K562 (cell line): ENCODE results near the gene RTBDN. TPM values are rescaled to one million over a fixed set of nuclear protein-coding genes. Genes with fewer than 3 reads are reported as not detected.

ENCODE experiments used
- ATAC-seq: fragments of 200-7000 bp; cut with Tn5 transposase; 3 replicates; pipeline ENCODE4 v1.9.1; 2020; ENCODE audit warnings: moderate library complexity
- BruUV-seq: library from RNA; stranded (reverse); fragments of 400-500 nt; replicated peaks from 2 replicates; lab custom pipeline; 2021; lab: Mats Ljungman, UMichigan
- CTCF ChIA-PET: fragments of 300-600 bp; formaldehyde crosslinking; extraction: SDS; loops from one replicate; lab custom pipeline; 2021; ENCODE audit warnings: low intra/inter-chr PET ratio; lab: Yijun Ruan, JAX
- POLR2A ChIA-PET: fragments of 300-600, 350-650 bp; sonication (Branson Sonifier 250); formaldehyde crosslinking; extraction: SDS; loops from one replicate; lab custom pipeline; 2021; ENCODE audit warnings: antibody characterized with exemption, inconsistent platforms; lab: Yijun Ruan, JAX
- DNase-seq, 4 experiments: peaks; one replicate each; pipeline versions ENCODE4 v3.0.0 to v3.0.0-alpha.2; 2011 to 2018; ENCODE audit warnings: low spot score in 3 of 4, mixed read lengths in 3 of 4; ENCODE audit errors: extremely low read depth in 1 of 4
- FAIRE-seq: peaks from 2 replicates; lab custom pipeline; 2011; peaks lifted over from hg19 to GRCh38; lab: Jason Lieb, UNC
- H2AFZ ChIP-seq: 2 replicates; pipeline ENCODE4 v1.6.0; 2011; ENCODE audit warnings: low read depth, low read length, control low read depth, inconsistent platforms
- H3K27ac ChIP-seq: fragments of 200-600 bp; 3 replicates; pipeline ENCODE4 v1.8.0; 2011; ENCODE audit warnings: low read depth, mild to moderate bottlenecking, control low read depth, inconsistent platforms, low read length, moderate library complexity, mixed read lengths; ENCODE audit errors: extremely low read depth
- H3K27me3 ChIP-seq, 2 experiments: fragments of 300-600 bp in 1 of 2; 2 replicates in 1 of 2; 3 replicates in 1 of 2; pipeline versions ENCODE4 v1.6.0 to v1.8.0; 2011; ENCODE audit warnings: inconsistent platforms in 2 of 2, low read length in 2 of 2, mild to moderate bottlenecking in 1 of 2, mixed read lengths in 1 of 2, moderate library complexity in 1 of 2; ENCODE audit not compliant: control insufficient read depth in 2 of 2, insufficient read depth in 2 of 2
- H3K36me3 ChIP-seq: fragments of 300-600 bp; 3 replicates; pipeline ENCODE4 v1.8.0; 2011; ENCODE audit warnings: mild to moderate bottlenecking, low read length, inconsistent platforms; ENCODE audit not compliant: control insufficient read depth, insufficient read depth
- H3K4me1 ChIP-seq, 2 experiments: fragments of 200-600 bp in 1 of 2; replicated peaks in 1 of 2; 2 replicates in 1 of 2; 3 replicates in 1 of 2; pipeline versions ENCODE4 v1.5.1 to v1.8.0; 2011; ENCODE audit warnings: inconsistent platforms in 2 of 2, low read length in 2 of 2, mild to moderate bottlenecking in 1 of 2, mixed read lengths in 1 of 2, moderate library complexity in 1 of 2; ENCODE audit not compliant: control insufficient read depth in 2 of 2, insufficient read depth in 2 of 2
- H3K4me2 ChIP-seq: 2 replicates; pipeline ENCODE4 v1.6.1; 2011; ENCODE audit warnings: low read length, control low read depth, inconsistent platforms, mixed read lengths; ENCODE audit not compliant: insufficient read depth
- H3K4me3 ChIP-seq: fragments of 200-600 bp; sonication (generic), shearing (Covaris generic); 2 replicates; pipeline ENCODE4 v1.5.1; 2016; ENCODE audit warnings: control low read depth, inconsistent platforms
- H3K79me2 ChIP-seq: fragments of 200-600 bp; 3 replicates; pipeline ENCODE4 v1.8.0; 2011; ENCODE audit warnings: low read length, inconsistent platforms; ENCODE audit not compliant: control insufficient read depth, insufficient read depth
- H3K9ac ChIP-seq, 2 experiments: 2 replicates each; pipeline versions ENCODE4 v1.6.0 to v1.6.1; 2011; ENCODE audit warnings: low read depth in 2 of 2, low read length in 2 of 2, control low read depth in 1 of 2, inconsistent platforms in 1 of 2, mild to moderate bottlenecking in 1 of 2, mixed read lengths in 1 of 2; ENCODE audit not compliant: insufficient read depth in 1 of 2
- H3K9me1 ChIP-seq: one replicate; pipeline ENCODE4 v1.6.0; 2011; ENCODE audit warnings: inconsistent platforms, mild to moderate bottlenecking, low read length, moderate library complexity; ENCODE audit not compliant: control insufficient read depth, insufficient read depth
- H3K9me3 ChIP-seq: replicated peaks from 2 replicates; pipeline ENCODE4 v1.5.1; 2011; ENCODE audit warnings: low read depth, low read length, inconsistent platforms; ENCODE audit not compliant: control insufficient read depth, insufficient read depth
- H4K20me1 ChIP-seq: replicated peaks from 2 replicates; pipeline ENCODE4 v1.6.1; 2011; ENCODE audit warnings: low read length, inconsistent platforms, mixed read lengths; ENCODE audit not compliant: control insufficient read depth, insufficient read depth
- ZNF121 ChIP-seq: sonication (generic); formaldehyde crosslinking; conservative IDR thresholded peaks from 2 replicates; pipeline ENCODE4 v1.8.0; 2022; ENCODE audit warnings: missing genetic modification reagents
- WGBS: fragments of 100-300 bp; shearing (Covaris generic); methylation state at CpG from one replicate; pipeline ENCODE4 v1.1.6; 2016; ENCODE audit warnings: low coverage, mixed read lengths; ENCODE audit not compliant: insufficient coverage; ENCODE audit errors: missing lambda C conversion rate; 5-methylcytosine and 5-hydroxymethylcytosine counted together
- in situ Hi-C: fragments of 300-500 bp; cut with MboI; formaldehyde crosslinking; loops from 4 replicates; pipeline ENCODE4 v1.15.0; 2018; ENCODE audit warnings: inconsistent platforms, mixed read lengths
- intact Hi-C: fragments of 100-400 bp; cut with micrococcal nuclease; formaldehyde crosslinking; loops from 2 replicates; pipeline ENCODE4 v1.14.2; 2022
- polyA plus RNA-seq, 8 experiments: library from polyadenylated mRNA; depleted of rRNA in 4 of 8; stranded (reverse) in 5 of 8; unstranded in 3 of 8; fragments of >200 nt; fragmentation: Nextera tagmentation in 2 of 8; fragmentation: Illumina TruSeq in 1 of 8; extraction: Ambion mirVana in 2 of 8; extraction: Trizol in 1 of 8; gene quantifications; 2 replicates each; pipeline versions ENCODE4 v1.2.1 to v1.2.3, GENCODE V29; 2011 to 2014; ENCODE audit warnings: inconsistent platforms in 1 of 8, missing spikeins in 1 of 8
- total RNA-seq, 7 experiments: library from RNA; depleted of rRNA in 6 of 7; stranded (reverse); fragments of >200 nt in 6 of 7; fragmentation: Illumina TruSeq in 2 of 7; extraction: Trizol in 2 of 7; gene quantifications; 2 replicates each; pipeline versions ENCODE4 v1.2.1 to v1.2.3, GENCODE V29; 2011 to 2021; ENCODE audit warnings: low replicate concordance in 1 of 7
- TF ChIP-seq, protein P1 (sequence below): fragments of 250-450 bp; sonication (Bioruptor Pico); IDR thresholded peaks from 2 replicates; pipeline ENCODE4 v1.4.0; 2020

Gene RTBDN
- total and polyA plus RNA-seq, 9 of the 15 experiments (the other 6 are each of a cell fraction or from before 2014, with no cell fraction given): 0.20 to 2.3 (median 0.72) TPM; not detected in 1

DNA sequence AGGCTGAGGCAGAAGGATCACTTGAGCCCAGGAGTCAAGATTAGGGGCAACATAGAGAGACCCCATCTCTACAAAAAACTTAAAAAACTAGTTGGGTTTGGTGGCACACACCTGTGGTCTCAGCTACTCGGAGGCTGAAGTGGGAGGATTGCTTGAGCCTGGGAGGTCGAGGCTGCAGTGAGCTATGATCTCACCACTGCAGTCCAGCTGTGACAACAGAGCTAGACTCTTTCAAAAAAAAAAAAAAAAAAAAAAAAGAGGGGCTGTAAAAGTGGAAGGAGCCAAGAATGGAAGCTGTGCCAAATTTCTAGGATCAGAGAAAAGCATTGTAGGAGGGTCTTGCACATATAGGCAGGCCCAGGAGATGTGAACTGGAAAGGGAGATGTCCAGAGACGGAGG, 37.3 kb upstream of the RTBDN start:
- Histone ChIP-seq H3K27me3 (no peaks in the 10 kb centered on the region), H2AFZ (no peak overlapping the region), H3K4me3 (no peak overlapping the region), H3K4me2 (no peak overlapping the region), H3K36me3 (peaks cover 18% of the 10 kb centered on the region; the same call in 2 of the 3 replicates), H3K9me1 (no peaks in the 10 kb centered on the region), H4K20me1 (no peaks in the 10 kb centered on the region), H3K9me3 (peaks cover 2% of the 10 kb centered on the region; the same call in 1 of the 2 replicates), H3K9ac (no peak overlapping the region), H3K27ac (no peak overlapping the region), H3K4me1 (peaks cover 5 to 46% of the 10 kb centered on the region in 2 experiments; a peak in 4 of 5 replicates), H3K79me2 (no peaks in the 10 kb centered on the region)
- TF ChIP-seq, protein P1, sequence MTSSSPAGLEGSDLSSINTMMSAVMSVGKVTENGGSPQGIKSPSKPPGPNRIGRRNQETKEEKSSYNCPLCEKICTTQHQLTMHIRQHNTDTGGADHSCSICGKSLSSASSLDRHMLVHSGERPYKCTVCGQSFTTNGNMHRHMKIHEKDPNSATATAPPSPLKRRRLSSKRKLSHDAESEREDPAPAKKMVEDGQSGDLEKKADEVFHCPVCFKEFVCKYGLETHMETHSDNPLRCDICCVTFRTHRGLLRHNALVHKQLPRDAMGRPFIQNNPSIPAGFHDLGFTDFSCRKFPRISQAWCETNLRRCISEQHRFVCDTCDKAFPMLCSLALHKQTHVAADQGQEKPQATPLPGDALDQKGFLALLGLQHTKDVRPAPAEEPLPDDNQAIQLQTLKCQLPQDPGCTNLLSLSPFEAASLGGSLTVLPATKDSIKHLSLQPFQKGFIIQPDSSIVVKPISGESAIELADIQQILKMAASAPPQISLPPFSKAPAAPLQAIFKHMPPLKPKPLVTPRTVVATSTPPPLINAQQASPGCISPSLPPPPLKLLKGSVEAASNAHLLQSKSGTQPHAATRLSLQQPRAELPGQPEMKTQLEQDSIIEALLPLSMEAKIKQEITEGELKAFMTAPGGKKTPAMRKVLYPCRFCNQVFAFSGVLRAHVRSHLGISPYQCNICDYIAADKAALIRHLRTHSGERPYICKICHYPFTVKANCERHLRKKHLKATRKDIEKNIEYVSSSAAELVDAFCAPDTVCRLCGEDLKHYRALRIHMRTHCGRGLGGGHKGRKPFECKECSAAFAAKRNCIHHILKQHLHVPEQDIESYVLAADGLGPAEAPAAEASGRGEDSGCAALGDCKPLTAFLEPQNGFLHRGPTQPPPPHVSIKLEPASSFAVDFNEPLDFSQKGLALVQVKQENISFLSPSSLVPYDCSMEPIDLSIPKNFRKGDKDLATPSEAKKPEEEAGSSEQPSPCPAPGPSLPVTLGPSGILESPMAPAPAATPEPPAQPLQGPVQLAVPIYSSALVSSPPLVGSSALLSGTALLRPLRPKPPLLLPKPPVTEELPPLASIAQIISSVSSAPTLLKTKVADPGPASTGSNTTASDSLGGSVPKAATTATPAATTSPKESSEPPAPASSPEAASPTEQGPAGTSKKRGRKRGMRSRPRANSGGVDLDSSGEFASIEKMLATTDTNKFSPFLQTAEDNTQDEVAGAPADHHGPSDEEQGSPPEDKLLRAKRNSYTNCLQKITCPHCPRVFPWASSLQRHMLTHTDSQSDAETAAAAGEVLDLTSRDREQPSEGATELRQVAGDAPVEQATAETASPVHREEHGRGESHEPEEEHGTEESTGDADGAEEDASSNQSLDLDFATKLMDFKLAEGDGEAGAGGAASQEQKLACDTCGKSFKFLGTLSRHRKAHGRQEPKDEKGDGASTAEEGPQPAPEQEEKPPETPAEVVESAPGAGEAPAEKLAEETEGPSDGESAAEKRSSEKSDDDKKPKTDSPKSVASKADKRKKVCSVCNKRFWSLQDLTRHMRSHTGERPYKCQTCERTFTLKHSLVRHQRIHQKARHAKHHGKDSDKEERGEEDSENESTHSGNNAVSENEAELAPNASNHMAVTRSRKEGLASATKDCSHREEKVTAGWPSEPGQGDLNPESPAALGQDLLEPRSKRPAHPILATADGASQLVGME (CRISPR knock-in tag): no peak
- peak; percentile 12; the same call in 1 of the 2 replicates for TF ChIP-seq ZNF121 (CRISPR knock-in tag)
- no peak for FAIRE-seq
- no peak for DNase-seq
- POLR2A ChIA-PET: interaction anchor here (1.0 to 3.3 kb wide), 3 partner anchors 10 to 50 kb away, joined by 3 to 37 read pairs (median 23); partner anchors contain the start of genes DNASE2 and KLF1
- intact Hi-C loops (no loop called here), in situ Hi-C loops (no loop called here)
- CTCF ChIA-PET: no interaction called here
- ATAC-seq: no peak
- BruUV-seq: no TSS peak
- 39% methylated on average over 3 of the region's 3 CpGs for WGBS
